HEK293T (cell line): ENCODE data around the gene SH2D2A.
A peak's percentile ranks its signal among the peaks of the same experiment; 100 is the strongest.

ENCODE experiments used
- CTCF ChIA-PET: fragments of 350-600 bp; formaldehyde crosslinking; extraction: SDS; loops from one replicate; lab custom pipeline; 2021; ENCODE audit warnings: antibody characterized with exemption, inconsistent platforms; lab: Yijun Ruan, JAX
- POLR2A ChIA-PET: fragments of 350-600 bp; formaldehyde crosslinking; extraction: SDS; loops from one replicate; lab custom pipeline; 2020; ENCODE audit warnings: antibody characterized with exemption, inconsistent platforms; lab: Yijun Ruan, JAX
- DNase-seq: peaks from one replicate; pipeline ENCODE4 v3.0.0; 2012; ENCODE audit warnings: mixed read lengths; ENCODE audit errors: extremely low spot score
- ARNT ChIP-seq: fragments of 450-650 bp; IDR thresholded peaks from 2 replicates; pipeline ENCODE4 v1.6.1; 2017; ENCODE audit warnings: mild to moderate bottlenecking
- BHLHE40 ChIP-seq: fragments of 450-650 bp; IDR thresholded peaks from 2 replicates; pipeline ENCODE4 v1.6.1; 2016; ENCODE audit warnings: mild to moderate bottlenecking, moderate library complexity, borderline replicate concordance
- CTBP1 ChIP-seq: fragments of 450-650 bp; IDR thresholded peaks from 2 replicates; pipeline ENCODE4 v1.6.1; 2016; ENCODE audit warnings: borderline replicate concordance
- ELF4 ChIP-seq: fragments of 450-650 bp; IDR thresholded peaks from 2 replicates; pipeline ENCODE4 v1.6.1; 2017; ENCODE audit warnings: antibody characterized with exemption
- FOXA1 ChIP-seq: fragments of 450-650 bp; IDR thresholded peaks from 2 replicates; pipeline ENCODE4 v1.6.1; 2016; ENCODE audit warnings: mild to moderate bottlenecking
- FOXK2 ChIP-seq: fragments of 450-650 bp; IDR thresholded peaks from 2 replicates; pipeline ENCODE4 v1.6.1; 2016; ENCODE audit warnings: mild to moderate bottlenecking
- FOXM1 ChIP-seq: fragments of 450-650 bp; IDR thresholded peaks from 2 replicates; pipeline ENCODE4 v1.6.1; 2017; ENCODE audit warnings: mild to moderate bottlenecking, borderline replicate concordance
- HDGF ChIP-seq: fragments of 450-650 bp; IDR thresholded peaks from 2 replicates; pipeline ENCODE4 v1.6.1; 2017; ENCODE audit warnings: antibody characterized with exemption, borderline replicate concordance
- L3MBTL2 ChIP-seq: fragments of 450-650 bp; conservative IDR thresholded peaks from 2 replicates; pipeline ENCODE4 v1.6.1; 2016; ENCODE audit warnings: mild to moderate bottlenecking
- LEF1 ChIP-seq: fragments of 450-650 bp; IDR thresholded peaks from 2 replicates; pipeline ENCODE4 v1.6.1; 2017; ENCODE audit warnings: mild to moderate bottlenecking, borderline replicate concordance
- NFRKB ChIP-seq: fragments of 450-650 bp; IDR thresholded peaks from 2 replicates; pipeline ENCODE4 v1.6.1; 2016; ENCODE audit warnings: mild to moderate bottlenecking, moderate library complexity
- SP1 ChIP-seq: fragments of 450-650 bp; IDR thresholded peaks from 2 replicates; pipeline ENCODE4 v1.6.1; 2017
- SUZ12 ChIP-seq: fragments of 450-650 bp; IDR thresholded peaks from 2 replicates; pipeline ENCODE4 v1.6.1; 2016; ENCODE audit warnings: mild to moderate bottlenecking
- TARDBP ChIP-seq: fragments of 450-650 bp; IDR thresholded peaks from 2 replicates; pipeline ENCODE4 v1.6.1; 2016
- ZNF384 ChIP-seq: fragments of 450-650 bp; IDR thresholded peaks from 2 replicates; pipeline ENCODE4 v1.6.1; 2016
- TF ChIP-seq, protein P1 (sequence below): fragments of 450-650 bp; IDR thresholded peaks from 2 replicates; pipeline ENCODE4 v1.6.1; 2016

SH2D2A gene

DNA sequence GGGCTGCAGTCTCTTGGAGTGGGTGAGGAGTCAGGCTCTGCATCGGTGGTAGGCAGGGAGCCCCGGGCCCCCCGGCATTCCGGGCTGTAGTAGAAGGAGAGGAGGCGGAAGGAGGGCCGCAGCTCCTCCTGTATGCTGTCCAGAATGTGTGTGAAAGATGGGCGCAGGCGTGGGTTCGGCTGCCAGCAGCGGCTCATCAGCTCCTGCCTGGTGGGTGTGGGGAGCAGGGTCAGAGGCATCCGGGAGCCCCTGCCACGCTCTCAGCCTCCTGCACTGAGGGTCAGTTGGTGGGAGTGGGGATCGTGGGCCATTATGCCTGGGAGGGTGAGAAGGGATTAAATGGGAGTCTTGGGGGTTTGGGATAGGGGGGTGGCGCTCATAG, 24.2 kb upstream of the SH2D2A start:
- ChIA-PET CTCF (interaction anchor here (1.3 to 2.3 kb wide), 2 partner anchors 19 to 87 kb away, joined by 4 to 8 read pairs; partner anchors contain the start of gene NTRK1), POLR2A (interaction anchor here (1.1 to 1.7 kb wide), 2 partner anchors 20 to 94 kb away, joined by 4 to 5 read pairs; partner anchors contain the start of gene NTRK1)
- DNase-seq, result no peak
- no peak for TF ChIP-seq FOXM1

- POLR2A ChIA-PET, result interaction anchor here (1.7 kb wide), 1 partner anchor 20 kb away, joined by 5 read pairs; the partner anchor contains the start of gene NTRK1
- CTCF ChIA-PET, result interaction anchor here (0.5 to 2.3 kb wide), 2 partner anchors 20 to 52 kb away, joined by 3 to 8 read pairs; partner anchors contain the start of gene NTRK1
- DNase-seq, result no peak
- TF ChIP-seq NFRKB, result no peak
- no peak for TF ChIP-seq FOXA1
- TF ChIP-seq ELF4, result no peak
- TF ChIP-seq FOXM1, result no peak
- TF ChIP-seq ZNF384, result no peak
- TF ChIP-seq TARDBP, result no peak
- TF ChIP-seq SUZ12, result no peak
- no peak for TF ChIP-seq ARNT
- TF ChIP-seq BHLHE40, result no peak
- TF ChIP-seq, protein P1, sequence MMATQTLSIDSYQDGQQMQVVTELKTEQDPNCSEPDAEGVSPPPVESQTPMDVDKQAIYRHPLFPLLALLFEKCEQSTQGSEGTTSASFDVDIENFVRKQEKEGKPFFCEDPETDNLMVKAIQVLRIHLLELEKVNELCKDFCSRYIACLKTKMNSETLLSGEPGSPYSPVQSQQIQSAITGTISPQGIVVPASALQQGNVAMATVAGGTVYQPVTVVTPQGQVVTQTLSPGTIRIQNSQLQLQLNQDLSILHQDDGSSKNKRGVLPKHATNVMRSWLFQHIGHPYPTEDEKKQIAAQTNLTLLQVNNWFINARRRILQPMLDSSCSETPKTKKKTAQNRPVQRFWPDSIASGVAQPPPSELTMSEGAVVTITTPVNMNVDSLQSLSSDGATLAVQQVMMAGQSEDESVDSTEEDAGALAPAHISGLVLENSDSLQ, result no peak
- TF ChIP-seq LEF1, result no peak
Observed at GRCh38 chr1:156840186-156840897, 23.7 kb upstream of the SH2D2A start.

- ChIA-PET POLR2A (no interaction called here), CTCF (interaction anchor here (0.5 to 3.7 kb wide), 19 partner anchors 8 to 310 kb away, joined by 3 to 62 read pairs (median 4); partner anchors contain the start of gene NTRK1)
- DNase-seq, result no peak
- TF ChIP-seq ELF4 (no peak), NFRKB (no peak), ZNF384 (no peak), CTBP1 (no peak), TARDBP (no peak), FOXA1 (no peak), SP1 (no peak), BHLHE40 (no peak), SUZ12 (no peak), HDGF (no peak), LEF1 (no peak), L3MBTL2 (no peak)
- TF ChIP-seq, protein P1, result no peak
Observed at GRCh38 chr1:156839426-156840109, 22.9 kb upstream of the SH2D2A start.

DNA sequence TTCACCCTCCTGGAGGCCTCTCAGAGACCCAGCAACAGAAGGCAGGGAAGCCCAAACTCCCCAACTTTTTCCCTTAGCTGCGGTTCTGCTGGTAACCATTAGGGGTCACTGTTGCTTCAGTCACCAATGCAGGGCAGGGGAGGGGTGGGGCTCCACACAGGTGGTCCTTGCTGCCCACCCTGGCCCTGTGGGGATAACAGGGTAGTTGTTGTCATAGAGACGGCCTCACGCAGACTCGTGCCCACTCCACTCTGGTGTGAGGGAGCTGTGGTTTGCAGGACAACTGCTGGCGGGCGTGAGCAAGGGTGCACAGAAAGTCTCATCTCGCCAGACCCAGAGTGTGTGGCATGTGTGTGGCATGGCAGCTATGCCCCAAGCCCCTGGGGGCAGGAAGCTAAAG, 22.3 kb upstream of the SH2D2A start:
- ChIA-PET CTCF (interaction anchor here (0.5 to 3.7 kb wide), 24 partner anchors 9 to 311 kb away, joined by 3 to 62 read pairs (median 4); partner anchors contain the start of genes LRRC71 and NTRK1), POLR2A (interaction anchor here (1.0 kb wide), 1 partner anchor 52 kb away, joined by 3 read pairs; no protein-coding TSS in a partner anchor)
- peak; percentile 86 for DNase-seq
- TF ChIP-seq FOXM1, result no peak
- no peak for TF ChIP-seq ZNF384
- TF ChIP-seq TARDBP, result no peak
- no peak for TF ChIP-seq L3MBTL2
- no peak for TF ChIP-seq SUZ12
- TF ChIP-seq CTBP1, result no peak
- no peak for TF ChIP-seq LEF1
- no peak for TF ChIP-seq ARNT
- no peak for TF ChIP-seq FOXA1

DNA sequence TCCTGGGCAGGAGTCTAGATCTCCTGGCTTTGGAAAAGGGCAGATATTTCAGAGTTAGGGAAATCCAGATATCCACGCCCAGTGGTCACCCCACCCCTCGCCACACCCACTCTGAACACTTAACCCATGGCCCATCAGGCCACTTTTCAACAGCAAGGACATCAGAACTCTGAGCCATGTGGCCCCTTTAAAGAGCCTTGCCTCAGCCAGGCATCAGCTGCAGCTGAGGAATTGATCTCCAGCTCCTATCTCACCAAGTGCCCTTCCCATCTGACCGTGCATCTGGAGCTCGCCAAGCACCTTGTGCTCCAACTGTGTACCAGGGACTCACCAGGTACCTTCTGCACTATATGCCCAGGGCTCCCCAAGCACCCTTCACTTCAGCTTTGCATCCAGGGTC, 20.2 kb upstream of the SH2D2A start:
- ChIA-PET CTCF (interaction anchor here (0.6 to 3.7 kb wide), 7 partner anchors 13 to 91 kb away, joined by 3 to 62 read pairs (median 3); partner anchors contain the start of gene NTRK1), POLR2A (interaction anchor here (1.4 kb wide), 1 partner anchor 109 kb away, joined by 5 read pairs; the partner anchor contains the start of genes ISG20L2 and METTL25B)
- no peak for TF ChIP-seq HDGF
- TF ChIP-seq TARDBP, result no peak
- no peak for TF ChIP-seq ELF4
- TF ChIP-seq NFRKB, result no peak
- TF ChIP-seq, protein P1, result no peak
- TF ChIP-seq SUZ12, result no peak
- no peak for TF ChIP-seq L3MBTL2
- TF ChIP-seq LEF1, result no peak
- TF ChIP-seq FOXM1, result no peak
- TF ChIP-seq CTBP1, result no peak
- TF ChIP-seq FOXK2, result no peak
- TF ChIP-seq ZNF384, result no peak
- TF ChIP-seq FOXA1, result no peak
- DNase-seq, result no peak
